Esophagus squamous epithelium (tissue), 4 donors: ENCODE results near the gene ST8SIA6.

ENCODE experiments used
- CTCF ChIP-seq, 6 experiments: fragments of 450-650 bp in 4 of 6; fragments of 200-600 bp in 2 of 6; sonication (generic) in 2 of 6; IDR thresholded peaks; one replicate each; pipeline ENCODE4 v1.5.1; 2016 to 2019; ENCODE audit warnings: antibody characterized with exemption in 6 of 6, mild to moderate bottlenecking in 4 of 6, moderate library complexity in 4 of 6
- POLR2A ChIP-seq, 4 donors: fragments of 450-650 bp; IDR thresholded peaks; one replicate each; pipeline ENCODE4 v1.6.1; 2017; ENCODE audit warnings: antibody characterized with exemption in 4 of 4, mild to moderate bottlenecking in 4 of 4, moderate library complexity in 3 of 4

GRCh38 chr10:17316488-17317170, 137.8 kb downstream of the ST8SIA6 start:
- TF ChIP-seq CTCF (IDR thresholded peaks at IDR 0.05) (no peak), POLR2A (IDR thresholded peaks at IDR 0.05) (no peak)
